Measurements from ENCODE around the gene TGFBR1. TPM values are rescaled to one million over a fixed set of nuclear protein-coding genes. Genes with fewer than 3 reads are reported as not detected.
A peak's percentile ranks its signal among the peaks of the same experiment; 100 is the strongest.

Gene TGFBR1
- total RNA-seq, 1 donor from 2014 or later, result 30.6 TPM

GRCh38 chr9:99103054-99103895 is 1.6 kb upstream of the TGFBR1 start:
- H3K36me3 Mint-ChIP-seq (ENCODE audit: low read depth), result peaks cover 19% of the 10 kb centered on the region
- peaks cover 45% of the 10 kb centered on the region for H3K4me1 Mint-ChIP-seq (ENCODE audit: low read depth)
- intact Hi-C loops (cut with micrococcal nuclease), result no loop called here
- no peak overlapping the region for H3K27ac Mint-ChIP-seq
- peak overlapping the region; percentile 90 for H3K4me3 Mint-ChIP-seq (ENCODE audit: low read depth)
- peaks cover 17% of the 10 kb centered on the region for H3K9me3 Mint-ChIP-seq
- DNase-seq (ENCODE audit: low spot score), result no peak
- no peaks in the 10 kb centered on the region for H3K27me3 Mint-ChIP-seq (ENCODE audit: low read depth)

- H3K36me3 Mint-ChIP-seq (ENCODE audit: low read depth), result peaks cover 22% of the 10 kb centered on the region
- DNase-seq (ENCODE audit: low spot score), result no peak
- H3K27me3 Mint-ChIP-seq (ENCODE audit: low read depth), result no peaks in the 10 kb centered on the region
- H3K27ac Mint-ChIP-seq, result peak overlapping the region; percentile 88
- H3K4me3 Mint-ChIP-seq (ENCODE audit: low read depth), result peak overlapping the region; percentile 90
- H3K9me3 Mint-ChIP-seq, result peaks cover 10% of the 10 kb centered on the region
- H3K4me1 Mint-ChIP-seq (ENCODE audit: low read depth), result peaks cover 52% of the 10 kb centered on the region
- intact Hi-C loops (cut with micrococcal nuclease), result loop anchor here (2.0 kb wide), 1 partner anchor 47 kb away; no protein-coding TSS in a partner anchor
Measured at GRCh38 chr9:99103901-99104458, 933 bp upstream of the TGFBR1 start.

- H3K4me3 Mint-ChIP-seq (ENCODE audit: low read depth), result peak overlapping the region; percentile 80
- H3K36me3 Mint-ChIP-seq (ENCODE audit: low read depth), result peaks cover 28% of the 10 kb centered on the region
- intact Hi-C loops (cut with micrococcal nuclease), result loop anchor here (1.0 to 5.0 kb wide), 4 partner anchors 14 to 717 kb away; partner anchors contain the start of gene NR4A3
- H3K9me3 Mint-ChIP-seq, result no peaks in the 10 kb centered on the region
- H3K27me3 Mint-ChIP-seq (ENCODE audit: low read depth), result no peaks in the 10 kb centered on the region
- DNase-seq (ENCODE audit: low spot score), result peak; percentile 35
- H3K4me1 Mint-ChIP-seq (ENCODE audit: low read depth), result peaks cover 50% of the 10 kb centered on the region
- peak overlapping the region; percentile 53 for H3K27ac Mint-ChIP-seq
Measured at GRCh38 chr9:99105152-99106043, 485 bp downstream of the TGFBR1 start.

- Mint-ChIP-seq H3K4me3 (ENCODE audit: low read depth) (peak overlapping the region; percentile 80), H3K27me3 (ENCODE audit: low read depth) (no peaks in the 10 kb centered on the region), H3K27ac (peak overlapping the region; percentile 10), H3K4me1 (ENCODE audit: low read depth) (peaks cover 51% of the 10 kb centered on the region), H3K36me3 (ENCODE audit: low read depth) (peaks cover 28% of the 10 kb centered on the region), H3K9me3 (no peaks in the 10 kb centered on the region)
- DNase-seq (ENCODE audit: low spot score), result no peak
- intact Hi-C loops (cut with micrococcal nuclease), result loop anchor here (5.0 kb wide), 2 partner anchors 36 to 716 kb away; partner anchors contain the start of gene NR4A3
Measured at GRCh38 chr9:99106044-99106375, 1.1 kb downstream of the TGFBR1 start.

GRCh38 chr9:99107421-99107820 is 2.5 kb downstream of the TGFBR1 start:
- intact Hi-C loops (cut with micrococcal nuclease), result loop anchor here (5.0 kb wide), 2 partner anchors 35 to 715 kb away; partner anchors contain the start of gene NR4A3
- Mint-ChIP-seq H3K4me1 (ENCODE audit: low read depth) (peaks cover 57% of the 10 kb centered on the region), H3K36me3 (ENCODE audit: low read depth) (peaks cover 32% of the 10 kb centered on the region)

GRCh38 chr9:99108131-99108530 is 3.2 kb downstream of the TGFBR1 start:
- no peaks in the 10 kb centered on the region for H3K27me3 Mint-ChIP-seq (ENCODE audit: low read depth)
- H3K9me3 Mint-ChIP-seq, result no peaks in the 10 kb centered on the region
- no peak for DNase-seq (ENCODE audit: low spot score)
- intact Hi-C loops (cut with micrococcal nuclease), result loop anchor here (5.0 kb wide), 2 partner anchors 34 to 714 kb away; partner anchors contain the start of gene NR4A3
- H3K27ac Mint-ChIP-seq, result no peak overlapping the region
- peaks cover 64% of the 10 kb centered on the region for H3K4me1 Mint-ChIP-seq (ENCODE audit: low read depth)
- H3K36me3 Mint-ChIP-seq (ENCODE audit: low read depth), result peaks cover 32% of the 10 kb centered on the region
- H3K4me3 Mint-ChIP-seq (ENCODE audit: low read depth), result no peak overlapping the region

More at GRCh38 chr9:99107421-99107820, 2.5 kb downstream of the TGFBR1 start:
- no peaks in the 10 kb centered on the region for H3K9me3 Mint-ChIP-seq
- H3K27me3 Mint-ChIP-seq (ENCODE audit: low read depth), result no peaks in the 10 kb centered on the region
- no peak overlapping the region for H3K27ac Mint-ChIP-seq
- DNase-seq (ENCODE audit: low spot score), result no peak
- H3K4me3 Mint-ChIP-seq (ENCODE audit: low read depth), result peak overlapping the region; percentile 15

GRCh38 chr9:99109522-99109921 is 4.6 kb downstream of the TGFBR1 start:
- Mint-ChIP-seq H3K4me1 (ENCODE audit: low read depth) (peaks cover 65% of the 10 kb centered on the region), H3K9me3 (no peaks in the 10 kb centered on the region), H3K36me3 (ENCODE audit: low read depth) (peaks cover 32% of the 10 kb centered on the region), H3K4me3 (ENCODE audit: low read depth) (no peak overlapping the region), H3K27me3 (ENCODE audit: low read depth) (no peaks in the 10 kb centered on the region), H3K27ac (no peak overlapping the region)
- intact Hi-C loops (cut with micrococcal nuclease), result loop anchor here (5.0 kb wide), 2 partner anchors 33 to 713 kb away; partner anchors contain the start of gene NR4A3
- no peak for DNase-seq (ENCODE audit: low spot score)

GRCh38 chr9:99112750-99113413 is 8.0 kb downstream of the TGFBR1 start:
- peaks cover 30% of the 10 kb centered on the region for H3K36me3 Mint-ChIP-seq (ENCODE audit: low read depth)
- H3K4me3 Mint-ChIP-seq (ENCODE audit: low read depth), result peak overlapping the region; percentile 24
- no peaks in the 10 kb centered on the region for H3K9me3 Mint-ChIP-seq
- no peaks in the 10 kb centered on the region for H3K27me3 Mint-ChIP-seq (ENCODE audit: low read depth)
- intact Hi-C loops (cut with micrococcal nuclease), result no loop called here
- DNase-seq (ENCODE audit: low spot score), result peak; percentile 30
- H3K27ac Mint-ChIP-seq, result peak overlapping the region; percentile 23
- peaks cover 55% of the 10 kb centered on the region for H3K4me1 Mint-ChIP-seq (ENCODE audit: low read depth)

- peak overlapping the region; percentile 24 for H3K4me3 Mint-ChIP-seq (ENCODE audit: low read depth)
- no peak for DNase-seq (ENCODE audit: low spot score)
- no peaks in the 10 kb centered on the region for H3K27me3 Mint-ChIP-seq (ENCODE audit: low read depth)
- intact Hi-C loops (cut with micrococcal nuclease), result no loop called here
- no peaks in the 10 kb centered on the region for H3K9me3 Mint-ChIP-seq
- H3K4me1 Mint-ChIP-seq (ENCODE audit: low read depth), result peaks cover 51% of the 10 kb centered on the region
- H3K36me3 Mint-ChIP-seq (ENCODE audit: low read depth), result peaks cover 26% of the 10 kb centered on the region
- peak overlapping the region; percentile 6 for H3K27ac Mint-ChIP-seq
Measured at GRCh38 chr9:99113414-99114048, 8.6 kb downstream of the TGFBR1 start.

GRCh38 chr9:99114049-99114440 is 9.1 kb downstream of the TGFBR1 start:
- Mint-ChIP-seq H3K4me1 (ENCODE audit: low read depth) (peaks cover 51% of the 10 kb centered on the region), H3K27ac (no peak overlapping the region), H3K27me3 (ENCODE audit: low read depth) (no peaks in the 10 kb centered on the region), H3K9me3 (no peaks in the 10 kb centered on the region), H3K4me3 (ENCODE audit: low read depth) (no peak overlapping the region), H3K36me3 (ENCODE audit: low read depth) (peaks cover 24% of the 10 kb centered on the region)
- intact Hi-C loops (cut with micrococcal nuclease), result no loop called here
- no peak for DNase-seq (ENCODE audit: low spot score)

GRCh38 chr9:99114846-99115500 is 10.1 kb downstream of the TGFBR1 start:
- Mint-ChIP-seq H3K9me3 (no peaks in the 10 kb centered on the region), H3K36me3 (ENCODE audit: low read depth) (peaks cover 14% of the 10 kb centered on the region), H3K27ac (no peak overlapping the region), H3K27me3 (ENCODE audit: low read depth) (no peaks in the 10 kb centered on the region), H3K4me3 (ENCODE audit: low read depth) (no peak overlapping the region), H3K4me1 (ENCODE audit: low read depth) (peaks cover 57% of the 10 kb centered on the region)
- intact Hi-C loops (cut with micrococcal nuclease), result loop anchor here (5.0 kb wide), 1 partner anchor 37 kb away; no protein-coding TSS in a partner anchor
- DNase-seq (ENCODE audit: low spot score), result no peak
